ENCODE measurements around the gene OSBPL1A.

The OSBPL1A gene

DNA sequence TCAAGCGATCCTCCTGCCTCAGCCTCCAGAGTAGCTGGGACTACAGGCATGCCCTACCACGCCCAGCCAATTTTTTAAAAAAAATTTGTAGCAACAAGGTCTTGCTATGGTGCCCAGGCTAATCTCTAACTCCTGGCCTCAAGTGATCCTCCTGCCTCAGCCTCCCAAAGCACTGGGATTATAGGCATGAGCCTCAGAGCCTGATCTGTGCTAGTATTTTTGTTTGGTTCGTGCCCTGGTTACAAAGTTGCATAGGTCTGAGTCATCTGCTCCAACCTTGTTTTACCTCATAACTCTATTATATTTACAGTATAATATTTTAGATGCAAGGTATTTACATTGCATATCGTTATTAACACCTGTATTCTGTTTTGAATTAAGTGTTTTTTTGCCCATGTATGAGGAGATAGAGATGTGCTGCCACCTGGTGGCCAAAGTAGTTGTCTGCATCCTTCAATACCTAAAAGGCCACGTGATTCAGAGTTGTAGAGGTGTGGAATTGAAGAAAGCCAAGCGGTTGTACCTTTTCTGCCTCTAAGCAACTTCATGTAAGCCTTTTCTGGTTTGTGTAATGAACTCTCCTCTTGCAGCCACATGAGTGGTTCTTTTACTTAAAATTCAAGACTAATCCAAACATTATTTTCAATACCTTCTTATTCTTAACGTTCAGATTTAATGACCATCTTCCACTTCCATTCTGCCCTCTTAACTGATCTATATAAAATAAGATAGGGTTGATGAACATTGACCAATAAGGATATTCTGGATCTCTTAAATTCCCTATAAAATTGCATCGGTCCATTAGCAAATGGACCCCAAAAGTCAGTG, 278.7 kb downstream of the OSBPL1A start:
- peak; percentile 76 for DNase-seq (ENCODE audit: low read depth, low spot score)
- H3K4me3 ChIP-seq (ENCODE audit: low read length), result no peak overlapping the region

GRCh38 chr18:24115628-24116027, 282.0 kb downstream of the OSBPL1A start:
- DNase-seq (ENCODE audit: low read depth, low spot score), result peak; percentile 14
- no peak overlapping the region for H3K4me3 ChIP-seq (ENCODE audit: low read length)

GRCh38 chr18:24114924-24115549, 282.6 kb downstream of the OSBPL1A start:
- no peak overlapping the region for H3K4me3 ChIP-seq (ENCODE audit: low read length)
- no peak for DNase-seq (ENCODE audit: low read depth, low spot score)

DNA sequence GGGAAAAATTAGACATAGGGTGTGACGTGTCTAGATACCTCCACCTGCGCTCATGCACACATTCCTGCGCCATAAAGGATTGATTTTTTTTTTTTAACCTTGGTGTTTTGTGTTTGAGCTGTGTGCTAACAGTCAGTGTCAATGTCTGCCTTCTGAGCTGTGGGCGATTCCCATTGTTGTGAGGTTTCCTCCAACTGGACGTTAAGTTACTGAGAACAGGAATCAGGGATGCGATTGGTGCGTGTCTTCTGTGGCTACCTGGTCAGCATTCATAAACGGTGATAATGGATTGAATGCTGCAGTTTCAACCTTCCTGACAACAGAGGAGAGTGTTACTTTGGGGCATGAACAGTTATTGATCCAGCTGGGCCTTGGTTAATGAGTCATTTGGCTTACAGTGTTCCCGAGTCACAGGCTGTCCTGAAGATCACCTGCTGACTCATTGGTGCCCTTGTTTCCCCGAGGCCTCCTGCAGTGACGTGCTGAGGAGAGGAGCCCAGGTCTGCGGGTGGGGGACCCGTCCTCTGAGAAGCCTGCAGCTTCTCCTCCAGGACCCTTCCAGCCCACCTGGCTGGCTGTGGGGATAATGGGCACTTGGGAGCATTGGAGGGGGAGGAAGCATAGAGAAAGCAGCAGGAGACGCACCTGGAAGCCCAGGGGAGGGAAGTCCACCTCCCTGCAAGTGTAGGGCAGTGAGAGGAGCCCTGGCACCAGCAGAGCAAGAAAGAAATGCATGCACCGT, 284.6 kb downstream of the OSBPL1A start:
- DNase-seq (ENCODE audit: low read depth, low spot score), result no peak
- no peak overlapping the region for H3K4me3 ChIP-seq (ENCODE audit: low read length)

- DNase-seq (ENCODE audit: low read depth, low spot score), result no peak
- H3K4me3 ChIP-seq (ENCODE audit: low read length), result no peak overlapping the region
These were observed 285.2 kb downstream of the OSBPL1A start for GRCh38 chr18:24112464-24112863.
